MM.1S (cell line): ENCODE data around the gene ITPR1.

Source experiments
- DNase-seq: peaks from one replicate; pipeline ENCODE4 v3.0.0-alpha.2; 2015
- H2AFZ ChIP-seq: fragments of 300-600 bp; sonication (generic); 2 replicates; pipeline ENCODE4 v1.6.0; 2016; ENCODE audit warnings: antibody characterized with exemption, low read length
- H3F3A ChIP-seq: fragments of 300-600 bp; sonication (generic); 2 replicates; pipeline ENCODE4 v1.6.1; 2016; ENCODE audit warnings: mild to moderate bottlenecking, antibody characterized with exemption, low read length, moderate library complexity, mixed read lengths; ENCODE audit not compliant: insufficient read depth
- H3K27ac ChIP-seq: fragments of 300-600 bp; sonication (generic); 2 replicates; pipeline ENCODE4 v1.5.1; 2016; ENCODE audit warnings: mild to moderate bottlenecking, low read length
- H3K27me3 ChIP-seq: fragments of 300-600 bp; sonication (generic); replicated peaks from 2 replicates; pipeline ENCODE4 v1.6.0; 2016; ENCODE audit warnings: low read length; ENCODE audit not compliant: insufficient read depth
- H3K36me3 ChIP-seq: fragments of 300-600 bp; sonication (generic); replicated peaks from 2 replicates; pipeline ENCODE4 v1.6.1; 2016; ENCODE audit warnings: mild to moderate bottlenecking, low read length, mixed read lengths; ENCODE audit not compliant: insufficient read depth
- H3K4me1 ChIP-seq: fragments of 300-600 bp; sonication (generic); 2 replicates; pipeline ENCODE4 v1.6.1; 2016; ENCODE audit warnings: low read length, mixed read lengths
- H3K4me2 ChIP-seq: fragments of 300-600 bp; sonication (generic); 2 replicates; pipeline ENCODE4 v1.6.0; 2016; ENCODE audit warnings: low read depth, low read length
- H3K4me3 ChIP-seq: fragments of 300-600 bp; sonication (generic); 2 replicates; pipeline ENCODE4 v1.5.1; 2016; ENCODE audit warnings: low read length, mixed read lengths
- H3K79me2 ChIP-seq: fragments of 300-600 bp; sonication (generic); 2 replicates; pipeline ENCODE4 v1.6.1; 2016; ENCODE audit warnings: mixed run types, low read length, mixed read lengths
- H3K9ac ChIP-seq: fragments of 300-600 bp; sonication (generic); 2 replicates; pipeline ENCODE4 v1.6.1; 2016; ENCODE audit warnings: low read length, mixed read lengths
- H3K9me2 ChIP-seq: fragments of 300-600 bp; sonication (generic); replicated peaks from 2 replicates; pipeline ENCODE4 v1.6.1; 2016; ENCODE audit warnings: mild to moderate bottlenecking, low read length, mixed read lengths; ENCODE audit not compliant: insufficient read depth
- H3K9me3 ChIP-seq: fragments of 300-600 bp; sonication (generic); replicated peaks from 2 replicates; pipeline ENCODE4 v1.6.1; 2016; ENCODE audit warnings: mild to moderate bottlenecking, low read length, mixed read lengths; ENCODE audit not compliant: insufficient read depth
- H4K20me1 ChIP-seq: fragments of 300-600 bp; sonication (generic); 2 replicates; pipeline ENCODE4 v1.6.1; 2016; ENCODE audit warnings: mild to moderate bottlenecking, low read length, moderate library complexity, mixed read lengths; ENCODE audit not compliant: insufficient read depth
- CTCF ChIP-seq: fragments of 300-600 bp; sonication (generic); IDR thresholded peaks from 2 replicates; pipeline ENCODE4 v1.5.1; 2016; ENCODE audit warnings: antibody characterized with exemption, low read length, mixed read lengths
- EZH2 ChIP-seq: fragments of 300-600 bp; sonication (generic); optimal IDR thresholded peaks from 2 replicates; pipeline ENCODE3; 2017; ENCODE audit warnings: low read depth, mild to moderate bottlenecking, antibody characterized with exemption, low read length, mixed read lengths
- EZH2phosphoT487 ChIP-seq: fragments of 300-600 bp; sonication (generic); IDR thresholded peaks from 2 replicates; pipeline ENCODE4 v1.6.1; 2018; ENCODE audit warnings: antibody characterized with exemption, low read length

The ITPR1 gene

GRCh38 chr3:4529876-4530588, 36.9 kb downstream of the ITPR1 start:
- Histone ChIP-seq H3K4me2 (no peak overlapping the region), H3K27me3 (no peaks in the 10 kb centered on the region), H3K36me3 (no peaks in the 10 kb centered on the region), H3K9ac (no peak overlapping the region), H4K20me1 (no peaks in the 10 kb centered on the region), H3K4me3 (no peak overlapping the region), H3F3A (no peaks in the 10 kb centered on the region), H3K9me3 (no peaks in the 10 kb centered on the region), H3K27ac (no peak overlapping the region), H3K4me1 (no peaks in the 10 kb centered on the region), H3K9me2 (no peaks in the 10 kb centered on the region), H3K79me2 (no peaks in the 10 kb centered on the region), H2AFZ (no peak overlapping the region)
- TF ChIP-seq CTCF (no peak), EZH2 (no peak), EZH2phosphoT487 (no peak)
- no peak for DNase-seq

DNA sequence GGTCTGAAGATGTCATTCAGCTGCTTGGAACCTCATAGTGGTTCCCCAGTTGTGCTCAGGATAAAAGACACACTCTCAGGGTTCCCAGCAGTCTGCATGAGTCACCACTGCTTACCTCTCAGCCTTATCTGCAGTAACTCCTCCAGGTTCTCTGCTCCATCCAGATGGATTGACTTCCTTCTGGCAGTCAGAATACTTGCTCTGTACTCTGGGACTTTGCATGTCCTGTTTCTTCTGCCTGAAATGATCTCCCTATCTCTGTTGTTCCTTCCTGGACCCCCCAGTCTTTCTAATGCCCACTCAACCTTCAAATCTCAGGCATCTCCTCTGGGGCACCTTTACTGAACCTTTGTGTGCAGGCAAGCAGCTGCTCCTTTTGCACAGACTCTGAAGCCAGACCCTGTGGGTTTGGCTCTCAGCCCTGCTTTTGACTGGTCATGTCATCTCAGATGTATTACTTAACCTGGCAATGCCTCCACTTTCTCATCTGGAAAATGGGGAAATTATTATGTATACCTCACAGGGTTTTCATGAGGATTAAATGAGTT, 38.4 kb downstream of the ITPR1 start:
- Histone ChIP-seq H3K79me2 (no peaks in the 10 kb centered on the region), H3K9me3 (no peaks in the 10 kb centered on the region), H3K9ac (no peak overlapping the region), H3F3A (no peaks in the 10 kb centered on the region), H3K4me1 (no peaks in the 10 kb centered on the region), H4K20me1 (no peaks in the 10 kb centered on the region), H3K9me2 (no peaks in the 10 kb centered on the region), H3K4me2 (no peak overlapping the region), H3K27me3 (no peaks in the 10 kb centered on the region), H3K36me3 (no peaks in the 10 kb centered on the region), H3K27ac (no peak overlapping the region), H3K4me3 (no peak overlapping the region), H2AFZ (no peak overlapping the region)
- TF ChIP-seq EZH2 = no peak
- TF ChIP-seq EZH2phosphoT487 = no peak
- TF ChIP-seq CTCF = no peak
- no peak for DNase-seq

- no peaks in the 10 kb centered on the region for H3K4me1 ChIP-seq
- H3K4me2 ChIP-seq = no peak overlapping the region
- H3K9ac ChIP-seq = no peak overlapping the region
- no peaks in the 10 kb centered on the region for H3K9me2 ChIP-seq
- H4K20me1 ChIP-seq = no peaks in the 10 kb centered on the region
- no peaks in the 10 kb centered on the region for H3K27me3 ChIP-seq
- no peak overlapping the region for H2AFZ ChIP-seq
- no peaks in the 10 kb centered on the region for H3K36me3 ChIP-seq
- no peaks in the 10 kb centered on the region for H3K9me3 ChIP-seq
- H3K79me2 ChIP-seq = no peaks in the 10 kb centered on the region
- no peak overlapping the region for H3K4me3 ChIP-seq
- H3F3A ChIP-seq = no peaks in the 10 kb centered on the region
- no peak overlapping the region for H3K27ac ChIP-seq
- no peak for DNase-seq
- TF ChIP-seq EZH2 = no peak
- TF ChIP-seq EZH2phosphoT487 = no peak
- no peak for TF ChIP-seq CTCF
Measured at GRCh38 chr3:4532535-4533112, 39.5 kb downstream of the ITPR1 start.
